Keratinocyte (primary cell): Measurements from ENCODE around the gene SPNS1. TPM values are rescaled to one million over a fixed set of nuclear protein-coding genes. Genes with fewer than 3 reads are reported as not detected.
"Not testable (repeated sequence)": the region's sequence is repeated elsewhere in the genome, so short reads cannot be mapped to it uniquely, and the experiment has no call there.

Source experiments
- DNase-seq: peaks from one replicate; pipeline ENCODE4 v3.0.0-alpha.2; 2011; ENCODE audit warnings: low read depth, missing footprints, low spot score
- FAIRE-seq: peaks from 2 replicates; lab custom pipeline; 2011; peaks lifted over from hg19 to GRCh38; lab: Jason Lieb, UNC
- H2AFZ ChIP-seq: 2 replicates; pipeline ENCODE4 v1.6.0; 2012; ENCODE audit warnings: low read length, control low read depth, inconsistent platforms; ENCODE audit not compliant: control insufficient read depth
- H3K27ac ChIP-seq: 2 replicates; pipeline ENCODE4 v1.5.1; 2011; ENCODE audit warnings: low read length; ENCODE audit not compliant: control insufficient read depth, insufficient read depth
- H3K27me3 ChIP-seq: 3 replicates; pipeline ENCODE4 v1.6.0; 2011; ENCODE audit warnings: low read length; ENCODE audit not compliant: control insufficient read depth, insufficient read depth; ENCODE audit errors: extremely low read depth
- H3K36me3 ChIP-seq, 2 experiments: 2 replicates in 1 of 2; 3 replicates in 1 of 2; pipeline ENCODE4 v1.5.1; 2011; ENCODE audit warnings: low read length in 2 of 2, mild to moderate bottlenecking in 1 of 2; ENCODE audit not compliant: control insufficient read depth in 2 of 2, insufficient read depth in 2 of 2; ENCODE audit errors: extremely low read depth in 1 of 2
- H3K4me1 ChIP-seq: 3 replicates; pipeline ENCODE4 v1.5.1; 2011; ENCODE audit warnings: low read length; ENCODE audit not compliant: control insufficient read depth, insufficient read depth; ENCODE audit errors: extremely low read depth
- H3K4me2 ChIP-seq: 3 replicates; pipeline ENCODE4 v1.6.0; 2011; ENCODE audit warnings: low read depth, low read length; ENCODE audit not compliant: control insufficient read depth, insufficient read depth; ENCODE audit errors: extremely low read depth
- H3K4me3 ChIP-seq, 3 experiments: fragments of 200-600 bp in 1 of 3; sonication (generic) in 1 of 3; 2 replicates in 2 of 3; 3 replicates in 1 of 3; pipeline ENCODE4 v1.5.1; 2011 to 2016; ENCODE audit warnings: low read length in 3 of 3, mild to moderate bottlenecking in 3 of 3, control low read depth in 2 of 3, inconsistent platforms in 1 of 3, low read depth in 1 of 3, mixed read lengths in 1 of 3, mixed run types in 1 of 3, moderate library complexity in 1 of 3; ENCODE audit not compliant: control insufficient read depth in 2 of 3, insufficient read depth in 2 of 3; ENCODE audit errors: extremely low read depth in 1 of 3
- H3K79me2 ChIP-seq: 2 replicates; pipeline ENCODE4 v1.6.0; 2012; ENCODE audit warnings: low read length; ENCODE audit not compliant: control insufficient read depth, insufficient read depth
- H3K9ac ChIP-seq: 3 replicates; pipeline ENCODE4 v1.6.0; 2011; ENCODE audit warnings: low read length; ENCODE audit not compliant: control insufficient read depth, insufficient read depth; ENCODE audit errors: extremely low read depth
- H3K9me1 ChIP-seq: 3 replicates; pipeline ENCODE4 v1.6.0; 2011; ENCODE audit warnings: low read length; ENCODE audit not compliant: control insufficient read depth, insufficient read depth; ENCODE audit errors: extremely low read depth
- H3K9me3 ChIP-seq: 2 replicates; pipeline ENCODE4 v1.5.1; 2012; ENCODE audit warnings: low read depth, low read length; ENCODE audit not compliant: control insufficient read depth
- H4K20me1 ChIP-seq: 3 replicates; pipeline ENCODE4 v1.6.0; 2011; ENCODE audit warnings: low read length; ENCODE audit not compliant: control insufficient read depth, insufficient read depth; ENCODE audit errors: extremely low read depth
- EZH2 ChIP-seq: IDR thresholded peaks from one replicate; pipeline ENCODE4 v1.6.1; 2012; ENCODE audit warnings: inconsistent platforms, mild to moderate bottlenecking, low read length, moderate library complexity
- dilution Hi-C: fragments of 300-500 bp; cut with MboI; formaldehyde crosslinking; loops from one replicate; pipeline ENCODE4 v1.7.0; 2020; ENCODE audit warnings: low sequenced_read_pairs; ENCODE audit not compliant: extremely low pct_ligation_motif_present
- polyA plus RNA-seq, 5 experiments: library from polyadenylated mRNA; depleted of rRNA in 3 of 5; stranded (reverse) in 3 of 5; stranded (forward) in 1 of 5; unstranded in 1 of 5; fragments of >200 nt; gene quantifications; 1 replicate in 1 of 5; 2 replicates in 3 of 5; 3 replicates in 1 of 5; pipeline versions ENCODE4 v1.2.1 to v1.2.3, GENCODE V29; 2011 to 2012; ENCODE audit warnings: missing spikeins in 2 of 5, low read depth in 1 of 5, low replicate concordance in 1 of 5
- TF ChIP-seq, protein P1 (sequence below), 3 experiments: IDR thresholded peaks in 1 of 3; conservative IDR thresholded peaks in 1 of 3; optimal IDR thresholded peaks in 1 of 3; 2 replicates in 2 of 3; 3 replicates in 1 of 3; pipeline versions ENCODE3 to v1.5.1; 2011; ENCODE audit warnings: low read length in 3 of 3, mild to moderate bottlenecking in 3 of 3, moderate library complexity in 2 of 3, control low read depth in 1 of 3, inconsistent platforms in 1 of 3; ENCODE audit not compliant: insufficient read depth in 2 of 3; ENCODE audit errors: extremely low read depth in 1 of 3

SPNS1 gene
- polyA plus RNA-seq, 1 donor (not counting 4 experiments of a cell fraction or from before 2014, with no cell fraction given), result 16.3 TPM

DNA sequence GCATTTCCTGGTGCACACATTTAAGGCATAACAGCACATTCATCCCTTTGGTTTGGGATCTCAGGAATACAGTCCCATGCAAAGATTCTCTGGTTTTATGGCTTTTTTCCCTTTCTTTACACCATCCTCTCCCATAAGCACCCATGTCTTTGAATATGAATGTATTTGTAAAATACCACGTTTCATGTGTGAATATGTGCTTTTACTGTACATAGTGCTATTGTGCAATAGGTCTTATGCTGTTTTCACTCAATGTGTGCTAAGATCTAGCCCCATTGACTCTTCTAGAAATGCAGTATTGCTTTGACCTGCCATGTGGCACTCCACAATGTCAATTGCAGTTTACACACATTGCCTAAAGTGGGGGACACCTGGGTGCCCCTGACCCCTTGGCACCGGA, 10.1 kb upstream of the SPNS1 start:
- TF ChIP-seq EZH2, result no peak
- TF ChIP-seq, protein P1, sequence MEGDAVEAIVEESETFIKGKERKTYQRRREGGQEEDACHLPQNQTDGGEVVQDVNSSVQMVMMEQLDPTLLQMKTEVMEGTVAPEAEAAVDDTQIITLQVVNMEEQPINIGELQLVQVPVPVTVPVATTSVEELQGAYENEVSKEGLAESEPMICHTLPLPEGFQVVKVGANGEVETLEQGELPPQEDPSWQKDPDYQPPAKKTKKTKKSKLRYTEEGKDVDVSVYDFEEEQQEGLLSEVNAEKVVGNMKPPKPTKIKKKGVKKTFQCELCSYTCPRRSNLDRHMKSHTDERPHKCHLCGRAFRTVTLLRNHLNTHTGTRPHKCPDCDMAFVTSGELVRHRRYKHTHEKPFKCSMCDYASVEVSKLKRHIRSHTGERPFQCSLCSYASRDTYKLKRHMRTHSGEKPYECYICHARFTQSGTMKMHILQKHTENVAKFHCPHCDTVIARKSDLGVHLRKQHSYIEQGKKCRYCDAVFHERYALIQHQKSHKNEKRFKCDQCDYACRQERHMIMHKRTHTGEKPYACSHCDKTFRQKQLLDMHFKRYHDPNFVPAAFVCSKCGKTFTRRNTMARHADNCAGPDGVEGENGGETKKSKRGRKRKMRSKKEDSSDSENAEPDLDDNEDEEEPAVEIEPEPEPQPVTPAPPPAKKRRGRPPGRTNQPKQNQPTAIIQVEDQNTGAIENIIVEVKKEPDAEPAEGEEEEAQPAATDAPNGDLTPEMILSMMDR (optimal IDR thresholded peaks at IDR 0.05 in 1 of 3, IDR thresholded peaks at IDR 0.05 in 1 of 3, conservative IDR thresholded peaks at IDR 0.05 in 1 of 3; ENCODE audit: extremely low read depth in 1 of 3, insufficient read depth in 2 of 3, low read length in 3 of 3), result no peak
- H3K36me3 ChIP-seq, result peaks cover 25 to 32% of the 10 kb centered on the region in 2 experiments
- H3K79me2 ChIP-seq, result no peaks in the 10 kb centered on the region
- H3K27ac ChIP-seq, result no peak overlapping the region
- H3K4me3 ChIP-seq, result no peak overlapping the region
- H3K4me2 ChIP-seq, result no peak overlapping the region
- no peaks in the 10 kb centered on the region for H3K27me3 ChIP-seq
- FAIRE-seq (no peak), DNase-seq (no peak)
- H3K9me3 ChIP-seq, result no peaks in the 10 kb centered on the region
- dilution Hi-C loops, result no loop called here
- no peaks in the 10 kb centered on the region for H4K20me1 ChIP-seq
- no peaks in the 10 kb centered on the region for H3K4me1 ChIP-seq
- no peaks in the 10 kb centered on the region for H3K9me1 ChIP-seq
- no peak overlapping the region for H2AFZ ChIP-seq
- H3K9ac ChIP-seq, result no peak overlapping the region

DNA sequence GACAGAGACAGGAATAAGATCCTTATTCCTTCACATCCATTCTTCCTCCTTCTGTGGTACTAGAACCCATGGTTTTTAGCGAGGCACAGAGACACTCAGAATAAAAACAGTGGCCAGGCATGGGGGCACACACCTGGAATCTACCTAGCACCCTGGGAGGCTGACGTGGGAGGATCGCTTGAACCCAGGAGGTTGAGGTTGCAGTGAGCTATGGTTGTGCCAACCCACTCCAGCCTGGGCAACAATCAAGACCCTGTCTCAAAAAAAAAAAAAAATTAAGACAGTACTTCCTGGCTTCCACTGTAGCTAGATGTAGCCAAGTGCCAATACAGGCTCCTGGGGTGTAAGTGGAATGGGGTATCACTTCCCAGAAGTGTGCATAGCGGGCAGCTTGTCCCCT, 7.4 kb upstream of the SPNS1 start:
- Histone ChIP-seq H4K20me1 (no peaks in the 10 kb centered on the region), H3K9me3 (no peaks in the 10 kb centered on the region), H3K4me3 (no peak overlapping the region), H3K27ac (no peak overlapping the region), H3K79me2 (no peaks in the 10 kb centered on the region), H3K4me2 (no peak overlapping the region), H3K27me3 (no peaks in the 10 kb centered on the region), H3K4me1 (no peaks in the 10 kb centered on the region), H2AFZ (no peak overlapping the region), H3K9ac (no peak overlapping the region), H3K9me1 (no peaks in the 10 kb centered on the region), H3K36me3 (peaks cover 19 to 27% of the 10 kb centered on the region in 2 experiments)
- TF ChIP-seq, protein P1 (optimal IDR thresholded peaks at IDR 0.05 in 1 of 3, IDR thresholded peaks at IDR 0.05 in 1 of 3, conservative IDR thresholded peaks at IDR 0.05 in 1 of 3; ENCODE audit: extremely low read depth in 1 of 3, insufficient read depth in 2 of 3, low read length in 3 of 3), result no peak
- TF ChIP-seq EZH2, result no peak
- FAIRE-seq, result no peak
- no peak for DNase-seq
- dilution Hi-C loops, result no loop called here

DNA sequence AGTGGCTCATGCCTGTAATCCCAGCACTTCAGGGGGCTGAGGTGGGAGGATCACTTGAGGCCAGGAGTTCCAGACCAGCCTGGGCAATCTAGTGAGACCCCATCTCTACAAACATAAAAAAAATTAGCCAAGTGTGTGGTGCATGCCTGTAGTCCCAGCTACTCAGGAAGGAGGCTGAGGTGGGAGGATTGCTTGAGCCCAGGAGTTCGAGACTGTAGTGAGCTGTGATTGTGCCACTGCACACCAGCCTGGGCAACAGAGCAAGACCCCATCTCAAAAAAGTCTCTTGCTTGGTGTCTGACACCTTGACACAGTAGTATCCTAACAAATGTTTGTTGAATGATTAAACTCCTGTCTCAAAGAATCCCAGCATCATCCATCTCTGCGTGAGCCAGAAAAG, 4.9 kb upstream of the SPNS1 start:
- H4K20me1 ChIP-seq, H3K9ac ChIP-seq, DNase-seq, H3K9me3 ChIP-seq, H3K79me2 ChIP-seq, H3K27ac ChIP-seq, H3K4me3 ChIP-seq, H3K4me2 ChIP-seq, H3K9me1 ChIP-seq, H3K27me3 ChIP-seq, H3K4me1 ChIP-seq, dilution Hi-C loops, H3K36me3 ChIP-seq, FAIRE-seq, H2AFZ ChIP-seq: not testable (repeated sequence)
